HG02981 (cell line): ENCODE data around the gene OR1J1.
A peak's percentile ranks its signal among the peaks of the same experiment; 100 is the strongest.

Experiments used
- ATAC-seq: cut with Tn5 transposase; IDR thresholded peaks from one replicate; pipeline ENCODE4 v1.9.1; 2021; ENCODE audit warnings: mild to moderate bottlenecking, moderate library complexity; ENCODE audit not compliant: unreplicated experiment

The OR1J1 gene, protein sequence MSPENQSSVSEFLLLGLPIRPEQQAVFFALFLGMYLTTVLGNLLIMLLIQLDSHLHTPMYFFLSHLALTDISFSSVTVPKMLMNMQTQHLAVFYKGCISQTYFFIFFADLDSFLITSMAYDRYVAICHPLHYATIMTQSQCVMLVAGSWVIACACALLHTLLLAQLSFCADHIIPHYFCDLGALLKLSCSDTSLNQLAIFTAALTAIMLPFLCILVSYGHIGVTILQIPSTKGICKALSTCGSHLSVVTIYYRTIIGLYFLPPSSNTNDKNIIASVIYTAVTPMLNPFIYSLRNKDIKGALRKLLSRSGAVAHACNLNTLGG

DNA sequence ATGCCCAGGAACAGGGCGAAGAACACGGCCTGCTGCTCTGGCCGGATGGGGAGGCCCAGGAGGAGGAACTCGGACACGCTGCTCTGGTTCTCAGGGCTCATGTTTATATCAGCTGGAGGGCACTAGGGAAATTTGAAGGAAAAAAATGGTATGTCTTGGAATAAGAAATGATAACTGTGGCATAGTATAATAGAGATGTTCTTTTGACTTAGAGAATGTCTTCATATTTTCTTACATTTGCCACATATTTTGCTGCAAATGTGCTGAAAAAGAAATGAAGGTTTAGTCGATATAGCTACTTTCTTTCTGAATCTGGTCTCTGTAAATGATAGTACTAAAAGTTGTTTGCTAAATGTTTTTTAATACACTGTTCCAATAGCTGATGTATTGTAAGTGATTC is at the start of gene OR1J1:
TSS of gene OR1J1 (minus strand) at position 101 of the 400 bp plus-strand sequence. CDS start at position 101, 0 bp downstream.
- no peak for ATAC-seq

DNA sequence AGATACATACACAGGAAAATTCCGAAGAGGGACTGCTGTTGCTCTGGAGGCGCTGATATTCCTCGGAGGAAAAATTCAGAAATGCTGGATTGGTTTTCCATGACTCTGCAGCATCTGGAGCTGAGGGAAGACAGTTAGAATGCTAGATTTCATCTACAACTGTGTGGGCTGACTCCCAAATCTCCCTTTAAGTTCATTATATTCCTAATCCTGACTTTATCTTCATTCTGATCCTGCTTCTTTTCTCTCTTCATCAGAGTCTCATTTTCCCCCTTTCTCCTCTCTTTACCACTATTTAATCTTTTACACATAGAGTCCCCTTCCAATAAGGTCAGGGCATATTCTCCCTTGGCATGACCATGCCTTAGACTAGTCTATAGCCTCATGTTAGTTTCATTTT is 49.5 kb upstream of the OR1J1 start, which contains the start of gene OR1N1:
TSS of gene OR1N1 (minus strand) at position 101 of the 400 bp plus-strand sequence. CDS start at position 101, 0 bp downstream.
- ATAC-seq, result no peak

DNA sequence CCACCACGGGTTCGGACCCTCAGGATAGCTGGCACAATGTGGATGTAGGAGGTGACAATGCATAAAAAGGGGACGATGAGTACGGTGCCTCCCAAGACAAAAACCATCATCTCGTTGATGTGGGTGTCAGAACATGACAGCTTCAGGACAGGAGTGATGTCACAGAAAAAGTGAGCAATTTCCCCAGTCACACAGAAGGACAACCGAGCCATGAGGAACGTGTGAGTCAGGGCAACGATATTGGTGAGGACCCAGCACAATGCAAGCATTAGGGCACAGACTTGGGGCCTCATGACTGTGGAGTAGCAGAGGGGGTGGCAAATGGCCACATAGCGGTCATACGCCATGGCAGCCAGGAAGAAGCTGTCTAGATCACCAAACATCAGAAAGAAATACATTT is 48.9 kb upstream of the OR1J1 start:
- no peak for ATAC-seq

DNA sequence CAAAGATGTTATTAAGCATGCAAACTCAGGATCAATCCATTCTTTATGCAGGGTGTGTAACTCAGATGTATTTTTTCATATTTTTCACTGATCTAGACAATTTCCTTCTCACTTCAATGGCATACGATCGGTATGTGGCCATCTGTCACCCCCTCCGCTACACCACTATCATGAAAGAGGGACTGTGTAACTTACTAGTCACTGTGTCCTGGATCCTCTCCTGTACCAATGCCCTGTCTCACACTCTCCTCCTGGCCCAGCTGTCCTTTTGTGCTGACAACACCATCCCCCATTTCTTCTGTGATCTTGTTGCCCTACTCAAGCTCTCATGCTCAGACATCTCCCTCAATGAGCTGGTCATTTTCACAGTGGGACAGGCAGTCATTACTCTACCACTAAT is 41.6 kb upstream of the OR1J1 start:
- ATAC-seq, result no peak

DNA sequence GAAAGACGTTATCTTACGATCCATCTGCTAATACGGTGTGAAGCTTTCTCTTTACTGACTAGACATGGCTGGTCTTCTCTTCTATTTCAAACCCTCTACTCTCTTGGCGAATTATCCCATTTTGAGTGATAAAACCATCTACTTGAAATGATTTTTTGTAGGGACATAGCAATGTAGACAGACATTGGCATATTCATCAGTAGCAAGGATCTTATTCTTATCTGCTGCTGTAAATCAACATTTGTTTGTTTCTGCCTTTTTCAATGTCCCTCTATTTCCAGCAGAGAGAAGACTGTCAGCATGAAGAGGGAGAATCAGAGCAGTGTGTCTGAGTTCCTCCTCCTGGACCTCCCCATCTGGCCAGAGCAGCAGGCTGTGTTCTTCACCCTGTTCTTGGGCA is 41.1 kb upstream of the OR1J1 start, which contains the start of gene OR1J4:
TSS of gene OR1J4 (plus strand) at position 301 of the 400 bp plus-strand sequence. CDS start at position 301, 0 bp downstream.
- ATAC-seq, result no peak

DNA sequence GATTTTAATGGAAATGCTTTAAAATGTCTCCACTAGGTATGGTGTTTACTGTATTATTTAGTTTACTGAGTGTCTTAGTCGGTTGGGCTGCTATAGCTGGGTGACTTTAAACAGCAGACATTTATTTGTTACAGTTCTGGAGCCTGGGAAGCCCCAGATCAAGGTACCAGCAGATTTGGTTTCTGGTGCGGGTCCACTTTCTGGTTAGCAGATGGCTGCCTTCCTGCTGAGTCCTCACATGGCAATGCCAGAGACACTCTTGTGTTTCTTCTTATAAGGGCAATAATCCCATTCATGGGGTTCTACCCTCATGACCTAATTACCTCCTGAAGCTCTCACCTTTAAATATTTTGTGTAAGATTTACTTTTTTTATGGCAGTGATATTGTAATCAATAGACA is 40.5 kb upstream of the OR1J1 start:
- no peak for ATAC-seq

DNA sequence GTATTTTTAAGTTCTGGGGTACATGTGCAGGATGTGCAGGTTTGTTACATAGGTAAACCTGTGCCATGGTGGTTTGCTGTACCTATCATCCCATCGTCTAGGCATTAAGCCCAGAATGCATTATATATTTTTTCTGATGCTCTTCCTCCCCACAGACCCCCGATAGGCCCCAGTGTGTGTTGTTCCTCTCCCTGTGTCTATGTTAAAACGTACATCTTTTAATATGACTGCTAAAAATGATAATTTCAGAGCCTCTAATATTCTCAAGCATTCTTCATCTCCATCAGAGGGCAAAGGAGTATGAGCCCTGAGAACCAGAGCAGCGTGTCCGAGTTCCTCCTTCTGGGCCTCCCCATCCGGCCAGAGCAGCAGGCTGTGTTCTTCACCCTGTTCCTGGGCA is 32.8 kb upstream of the OR1J1 start, which contains the start of gene OR1J2:
TSS of gene OR1J2 (plus strand) at position 301 of the 400 bp plus-strand sequence. CDS start at position 301, 0 bp downstream.
- ATAC-seq, result no peak

DNA sequence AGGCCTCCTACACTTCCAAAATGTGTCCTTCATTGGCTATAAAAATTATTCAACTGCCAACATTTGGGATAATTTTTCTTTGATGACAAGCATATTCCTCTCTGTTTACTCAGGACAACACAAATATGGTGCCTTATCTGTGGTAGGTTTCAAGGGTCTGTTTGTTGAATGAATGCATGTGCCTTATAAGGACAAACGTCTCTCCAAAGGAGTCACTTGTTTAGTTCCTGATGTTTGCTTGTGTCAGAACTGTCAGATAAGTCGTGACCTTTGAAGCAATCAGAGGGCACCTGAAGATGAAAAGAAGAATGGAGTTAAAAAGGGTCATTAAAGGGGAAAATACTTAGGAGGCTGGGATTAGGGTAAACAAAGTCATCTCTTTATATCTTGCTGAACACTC is 29.2 kb upstream of the OR1J1 start:
- ATAC-seq, result no peak

DNA sequence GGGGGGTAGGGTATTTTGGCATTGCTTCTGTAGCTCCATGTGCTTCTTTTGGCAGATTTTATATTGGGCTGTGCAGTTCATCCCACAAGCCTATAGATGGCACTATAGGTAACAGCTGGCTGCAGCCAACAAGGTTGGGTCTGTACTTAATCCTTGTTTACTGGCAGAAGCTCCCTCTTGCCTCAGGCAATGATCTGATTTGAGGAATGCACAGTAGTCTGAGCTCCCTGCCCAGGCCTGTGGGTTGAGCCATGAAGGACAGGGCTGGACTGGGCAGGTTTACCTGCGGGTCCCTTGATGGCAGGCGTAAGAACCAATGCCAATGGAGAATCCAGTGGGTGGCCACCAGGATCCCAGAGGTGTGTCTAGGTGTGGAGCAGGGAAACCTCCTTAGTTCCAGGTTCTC is 21.2 kb upstream of the OR1J1 start:
- ATAC-seq, result peak; percentile 68

DNA sequence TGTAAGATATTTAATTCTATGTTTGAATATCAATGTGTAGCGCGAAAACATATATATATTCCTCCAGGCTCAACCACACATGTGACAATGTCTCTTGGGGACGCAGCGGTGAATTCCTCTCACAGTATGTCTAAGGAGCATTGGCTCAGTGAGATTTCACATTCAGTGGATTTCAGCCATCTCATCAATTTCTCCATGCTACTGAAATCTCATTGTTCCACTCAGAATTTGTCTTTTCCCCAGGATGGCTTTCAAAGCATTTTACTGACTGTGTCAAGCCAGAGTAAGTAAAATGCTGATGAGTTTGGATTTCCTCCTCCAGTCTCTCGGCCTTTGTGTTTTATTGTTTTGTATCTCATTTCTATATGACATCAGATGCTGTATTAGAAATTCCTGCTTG is 1.3 kb upstream of the OR1J1 start:
- ATAC-seq, result no peak

DNA sequence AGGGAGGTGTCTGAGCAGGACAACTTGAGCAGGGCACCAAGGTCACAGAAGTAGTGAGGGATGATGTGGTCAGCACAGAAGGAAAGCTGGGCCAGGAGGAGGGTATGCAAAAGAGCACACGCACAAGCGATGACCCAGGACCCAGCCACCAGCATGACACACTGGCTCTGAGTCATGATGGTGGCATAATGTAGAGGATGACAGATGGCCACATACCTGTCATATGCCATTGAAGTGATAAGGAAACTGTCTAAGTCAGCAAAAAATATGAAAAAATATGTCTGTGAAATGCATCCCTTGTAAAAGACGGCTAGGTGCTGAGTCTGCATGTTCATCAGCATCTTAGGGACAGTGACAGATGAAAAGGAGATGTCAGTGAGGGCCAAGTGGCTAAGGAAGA is 380 bp downstream of the OR1J1 start:
- no peak for ATAC-seq

DNA sequence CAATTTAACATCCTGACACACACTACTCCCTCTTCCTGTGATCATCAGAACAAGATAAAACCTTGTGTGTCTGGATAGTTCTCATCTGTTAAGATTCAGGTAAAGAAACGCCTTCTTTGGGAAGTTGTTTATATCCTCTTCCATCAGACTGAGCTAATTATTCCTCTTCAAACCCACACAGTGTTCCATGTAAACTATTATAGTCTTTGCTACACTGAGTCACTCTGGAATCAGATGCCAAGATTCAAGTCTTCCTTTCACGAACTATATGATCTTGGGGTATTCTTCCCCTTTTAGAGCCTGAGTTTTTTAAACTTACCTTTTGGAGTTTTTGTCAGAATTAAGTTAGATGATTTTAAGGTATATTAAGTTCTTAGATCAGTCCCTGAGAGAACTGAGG is 2.0 kb downstream of the OR1J1 start:
- ATAC-seq, result no peak

DNA sequence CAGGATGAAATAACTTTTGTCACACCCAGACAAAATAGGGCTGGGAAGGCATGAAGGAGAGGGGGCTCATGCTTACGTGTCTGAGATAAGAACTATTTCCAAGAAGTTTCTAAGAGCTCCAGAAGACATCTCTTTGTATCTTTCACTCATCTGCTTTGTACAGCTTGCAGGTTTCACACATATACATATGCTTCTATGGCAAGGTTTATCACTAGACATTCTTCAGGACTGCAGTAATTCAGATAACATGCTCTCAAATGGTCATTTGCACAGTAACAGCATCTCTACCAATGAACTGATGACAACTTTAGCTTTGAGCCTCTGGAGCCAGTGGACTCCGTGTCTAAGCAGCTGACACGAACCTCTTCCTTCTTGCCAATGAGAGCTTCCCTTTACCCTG is 3.2 kb downstream of the OR1J1 start:
- no peak for ATAC-seq

DNA sequence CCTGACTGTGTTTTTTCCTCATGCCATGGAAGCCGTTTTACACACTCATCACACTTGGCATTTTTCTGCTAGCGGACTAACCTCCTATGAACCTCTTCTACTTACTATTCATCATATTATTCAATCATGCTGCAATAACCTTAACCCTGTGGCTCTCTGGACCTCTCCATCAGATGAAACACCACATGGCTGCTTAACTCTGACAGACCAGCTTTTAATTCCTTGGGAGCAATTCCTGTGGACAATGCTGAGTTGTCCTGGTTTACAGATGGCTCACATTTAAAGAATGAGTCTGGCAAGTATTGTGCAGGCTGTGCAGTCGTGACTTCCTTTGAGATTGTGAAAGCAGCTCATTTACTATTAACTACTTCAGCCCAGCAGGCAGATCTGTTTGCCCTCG is 9.0 kb downstream of the OR1J1 start:
- ATAC-seq, result no peak

DNA sequence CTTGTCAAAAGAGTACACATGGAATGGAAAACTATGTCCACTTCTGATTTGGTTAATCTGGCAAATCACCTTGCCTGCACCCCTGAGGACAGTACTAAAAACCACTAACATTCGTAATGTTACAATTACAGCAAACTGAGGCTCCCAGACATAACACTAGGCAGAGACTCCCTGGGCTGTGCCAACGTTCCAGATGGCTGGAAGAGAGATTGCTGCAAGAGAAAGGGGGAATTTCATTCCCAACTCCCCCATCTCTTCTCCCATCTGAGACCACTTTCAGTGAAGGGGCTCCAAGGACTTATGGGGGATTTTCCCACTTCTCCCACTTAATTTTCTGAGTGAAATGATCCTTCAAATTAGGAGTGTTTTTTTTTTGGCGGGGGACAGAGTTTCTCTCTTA is 11.3 kb downstream of the OR1J1 start:
- no peak for ATAC-seq

DNA sequence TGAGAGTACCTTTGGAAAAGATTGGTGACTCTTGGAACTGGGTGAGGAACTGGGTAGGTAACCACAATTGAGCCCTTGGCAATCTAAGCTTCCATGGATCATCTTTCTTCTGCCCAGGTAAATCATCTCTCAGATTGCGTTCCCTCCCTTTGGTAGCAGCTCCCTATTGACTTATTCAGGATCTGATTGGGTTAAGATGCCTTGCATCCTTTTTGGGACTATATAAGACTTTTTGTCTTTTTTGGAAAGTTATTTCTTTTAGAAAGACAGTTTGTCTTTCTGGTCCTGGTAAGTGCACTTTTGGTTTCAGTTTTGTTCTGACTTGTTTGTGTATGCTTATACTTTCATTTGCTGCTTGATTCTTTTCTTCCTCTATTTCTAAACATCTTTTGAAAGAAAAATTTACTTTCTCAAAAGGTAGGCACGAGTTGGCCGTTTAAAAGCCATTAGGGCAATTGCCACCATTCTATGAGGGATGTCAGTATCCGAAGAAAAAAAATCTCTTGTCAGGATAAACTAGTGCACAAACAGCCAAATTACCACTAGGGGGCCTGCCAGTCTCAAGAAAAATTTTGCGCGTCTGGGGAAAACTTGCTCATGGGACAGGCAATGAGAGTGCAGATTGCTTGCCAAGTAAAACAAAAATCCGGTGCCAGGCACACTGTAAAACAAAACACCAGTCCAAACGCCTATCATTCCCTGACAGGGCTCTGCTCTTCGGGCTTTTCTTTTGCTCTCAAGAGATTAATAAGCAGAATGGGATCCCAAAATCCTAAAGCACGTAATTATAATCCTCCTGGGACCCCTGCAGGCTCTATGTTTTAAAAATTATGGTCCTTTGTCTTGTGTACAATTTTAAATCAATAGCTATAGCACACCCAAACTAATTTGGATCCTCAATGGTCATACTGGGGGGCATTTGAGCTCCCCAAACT is 12.8 kb downstream of the OR1J1 start:
- ATAC-seq, result peak; percentile 76

DNA sequence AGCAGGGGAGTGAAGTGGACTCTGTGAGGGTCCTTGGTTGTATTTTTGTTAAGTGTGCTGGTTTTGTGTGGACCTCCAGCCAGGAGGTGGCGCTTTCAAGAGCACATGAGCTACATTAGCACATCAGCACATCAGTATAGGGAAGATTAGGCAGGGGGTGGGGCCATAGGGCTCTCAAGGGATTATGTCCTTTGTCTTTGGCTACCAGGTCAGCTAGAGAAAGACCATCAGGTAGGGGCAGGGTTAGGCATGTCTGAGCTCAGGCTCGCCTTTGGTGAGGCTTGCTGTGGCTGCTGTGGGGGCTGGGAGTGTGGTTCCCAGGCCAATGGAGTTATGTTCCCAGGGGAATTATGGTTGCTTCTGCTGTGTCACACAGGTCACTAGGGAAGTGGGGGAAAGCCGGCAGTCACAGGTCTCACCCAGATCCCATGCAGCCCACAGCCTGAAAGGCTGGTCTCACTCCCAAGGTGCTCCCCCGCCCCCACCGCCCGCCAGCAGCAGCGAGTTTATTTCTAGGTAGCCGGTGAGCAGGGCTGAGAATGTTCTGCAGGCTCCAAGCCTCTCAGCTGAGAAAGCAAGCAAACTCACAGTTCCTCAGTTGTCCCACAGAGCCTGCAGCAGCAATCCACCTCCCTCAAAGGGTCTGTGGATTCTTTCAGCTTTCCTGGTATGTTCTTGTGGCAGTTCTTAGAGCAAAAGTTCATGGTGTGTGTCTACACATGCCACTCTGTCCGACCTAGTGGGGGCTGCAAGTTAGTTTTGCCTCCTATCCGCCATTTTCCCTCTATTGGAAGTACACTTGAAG is 13.7 kb downstream of the OR1J1 start:
- ATAC-seq, result no peak

DNA sequence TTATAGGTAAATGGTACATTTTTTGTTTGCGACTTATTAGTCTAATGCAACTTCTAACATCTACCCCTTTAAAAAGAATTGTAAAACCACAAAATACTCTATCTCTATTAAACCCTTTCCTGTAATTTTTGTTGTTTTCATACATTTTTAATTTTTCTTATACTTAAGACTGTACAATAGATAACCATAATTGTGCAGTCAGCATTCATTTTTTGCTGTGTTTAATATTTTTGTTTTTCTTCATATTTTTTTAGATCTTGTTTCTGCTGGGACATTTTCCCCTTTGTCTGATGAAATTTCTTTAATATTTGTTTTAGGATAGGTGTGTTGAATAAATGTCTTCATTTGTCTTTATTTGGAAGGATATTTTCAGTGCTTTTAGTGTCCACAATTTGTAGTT is 19.9 kb downstream of the OR1J1 start:
- no peak for ATAC-seq

DNA sequence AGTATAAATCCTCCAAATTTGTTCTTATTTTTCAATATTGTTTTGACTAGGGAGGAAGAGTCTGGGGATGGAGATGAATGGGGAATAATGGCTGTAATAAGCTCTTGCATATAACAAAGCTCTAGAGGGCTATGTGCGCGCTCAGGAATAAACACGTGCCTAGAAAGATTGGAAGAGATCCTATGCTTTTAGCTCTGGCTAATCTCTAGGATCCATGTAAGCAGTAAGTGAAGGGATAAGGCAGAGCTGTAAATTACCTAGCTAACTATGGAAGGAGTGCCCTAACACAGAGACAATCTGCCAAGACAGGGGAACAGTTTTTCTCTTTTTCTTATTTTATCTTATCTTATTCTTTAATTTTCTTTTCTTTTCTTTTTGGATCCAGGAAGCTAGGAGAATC is 21.6 kb downstream of the OR1J1 start:
- no peak for ATAC-seq

DNA sequence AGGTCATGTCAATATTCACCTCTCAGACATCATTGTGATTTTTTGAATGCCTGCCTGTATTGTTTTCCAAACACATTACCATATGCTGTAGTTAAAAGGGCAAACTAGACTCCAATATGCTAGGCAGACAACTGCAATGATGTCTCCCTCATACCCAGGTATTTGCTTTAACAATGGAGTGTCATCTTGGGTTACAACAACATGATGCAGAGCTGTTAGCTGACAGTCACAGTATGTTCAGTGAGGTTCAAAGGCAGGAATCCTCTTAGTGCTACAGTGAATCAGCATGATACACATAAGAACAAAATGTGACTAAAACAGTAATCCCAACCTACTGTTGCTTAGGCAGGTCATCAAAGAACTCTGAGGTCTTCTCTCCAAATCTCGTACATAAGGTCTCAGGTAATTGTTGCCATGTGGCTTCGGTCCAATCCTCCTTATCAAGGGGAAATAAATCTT is 24.0 kb downstream of the OR1J1 start:
- ATAC-seq, result no peak
